Stimulated activated CD8-positive, alpha-beta memory T cell treated with anti-CD3 and anti-CD28 coated beads, Interleukin-12 subunit alpha, Interleukin-12 subunit beta, amount 100 ng/mL, for 4 hours (primary cell): ENCODE data around the gene SCO2.

Source experiments
- DNase-seq: peaks from one replicate; pipeline ENCODE4 v3.0.0-alpha.2; 2020; ENCODE audit warnings: low read depth

The SCO2 gene

GRCh38 chr22:50476868-50477267 lies 48.5 kb downstream of the SCO2 start:
- DNase-seq, result no peak

DNA sequence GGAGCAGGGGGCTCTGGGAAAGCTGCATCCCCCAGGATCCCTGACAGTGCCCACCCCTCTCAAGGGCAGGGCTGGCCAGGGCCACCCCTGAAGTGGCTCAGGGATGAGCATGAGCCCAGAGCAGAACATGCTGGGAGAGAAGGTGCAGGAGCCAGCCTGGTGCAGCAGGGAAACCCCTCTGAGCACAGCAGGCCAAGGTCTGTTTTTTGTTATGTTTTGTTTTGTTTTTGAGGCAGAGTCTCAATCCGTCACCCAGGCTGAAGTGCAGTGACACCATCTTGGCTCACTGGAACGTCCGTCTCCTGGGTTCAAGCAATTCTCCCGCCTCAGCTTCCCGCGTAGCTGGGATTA lies 49.8 kb downstream of the SCO2 start:
- no peak for DNase-seq

DNA sequence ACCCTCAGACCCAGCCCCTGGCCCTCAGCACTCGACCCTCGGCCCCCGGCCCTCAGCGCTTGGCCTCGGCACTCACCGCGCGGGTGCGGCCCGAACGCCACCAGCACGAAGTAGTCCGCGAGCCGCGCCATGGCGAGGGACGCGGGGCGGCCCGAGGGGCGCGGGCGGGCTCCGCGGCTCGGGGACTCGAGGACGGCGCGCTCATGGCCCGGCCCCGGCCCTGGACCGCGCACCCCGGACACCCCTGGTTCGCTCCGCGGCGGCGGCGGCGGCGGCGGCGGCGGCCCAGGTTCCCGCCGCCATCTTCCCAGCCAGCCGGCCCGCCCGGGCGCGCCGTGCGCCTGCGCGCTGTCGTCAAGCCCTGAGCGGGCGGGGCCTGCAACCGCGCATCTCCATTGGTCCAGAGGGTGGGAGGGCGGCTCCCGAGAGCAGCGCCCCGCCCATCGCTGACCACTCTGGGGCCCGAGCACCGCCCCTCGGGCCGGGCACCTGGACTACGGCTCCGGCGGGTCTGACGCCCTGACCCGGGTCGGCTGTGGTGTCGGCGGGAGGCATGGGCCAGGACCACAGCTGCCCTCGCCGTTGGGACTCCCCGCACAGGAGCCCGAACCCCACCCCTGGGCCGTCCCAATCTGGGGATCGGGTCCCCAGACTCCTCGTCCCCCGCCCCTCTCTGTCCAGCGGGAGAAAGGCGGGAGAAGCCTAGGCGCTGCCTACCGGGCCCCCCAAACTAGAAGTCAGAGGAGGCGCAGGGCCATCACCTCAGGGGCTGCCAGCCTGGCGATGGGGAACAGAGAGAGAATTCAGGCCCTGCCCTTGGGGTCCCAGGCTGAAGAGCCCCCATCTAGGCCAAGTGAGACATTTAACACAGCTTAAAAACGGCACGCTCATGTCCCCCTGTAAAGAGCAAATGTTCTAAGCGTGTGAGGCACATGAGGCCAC lies 50.4 kb downstream of the SCO2 start, which contains the start of gene SBF1:
SBF1 (minus strand) TSS at position 326 of the 942 bp plus-strand sequence; CDS start at position 131, 195 bp downstream.
- DNase-seq, result peak; percentile 81

DNA sequence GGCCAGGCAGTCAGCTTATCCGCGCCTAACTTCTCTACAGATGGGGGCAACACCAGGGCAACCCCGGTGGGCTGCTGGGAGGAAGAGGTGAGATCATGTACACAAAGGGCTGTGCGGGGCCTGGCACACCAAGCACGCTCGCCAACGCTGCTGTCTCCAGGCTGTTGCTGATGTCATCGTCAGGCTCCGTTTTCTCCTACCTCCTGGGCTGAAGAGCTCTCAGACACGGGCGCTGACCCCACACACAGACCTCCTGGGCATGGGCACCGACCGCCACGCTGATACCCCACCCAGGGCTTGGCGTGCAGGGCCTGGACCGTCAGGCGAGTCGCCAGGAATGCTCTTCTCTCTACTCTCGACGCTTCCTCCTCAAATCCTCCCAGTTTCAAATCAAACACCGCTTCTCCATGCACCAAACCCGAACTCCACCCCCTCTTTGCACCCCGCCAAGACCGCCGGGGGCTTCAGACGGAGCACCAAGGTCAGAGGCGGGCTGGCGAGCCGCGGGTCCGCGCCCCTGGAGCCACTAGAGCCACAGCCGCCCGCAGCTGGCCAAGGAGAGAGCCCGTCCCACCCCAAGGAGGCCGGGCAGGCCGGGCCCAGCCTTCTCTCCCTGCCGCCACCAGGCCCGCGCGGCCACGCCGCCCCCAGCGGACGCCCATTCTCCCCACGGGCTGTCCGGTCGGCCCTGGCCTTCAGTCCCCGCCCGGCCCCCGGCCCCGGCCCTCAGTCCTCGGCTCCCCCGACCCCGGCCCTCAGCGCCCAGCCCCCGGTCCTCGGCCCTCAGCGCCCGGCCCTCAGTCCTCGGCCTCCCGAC lies 51.3 kb downstream of the SCO2 start:
- no peak for DNase-seq
